HG03095 (cell line): ENCODE measurements around the gene ADAM12.

Experiments
- ATAC-seq: cut with Tn5 transposase; IDR thresholded peaks from one replicate; pipeline ENCODE4 v1.9.1; 2021; ENCODE audit warnings: moderate library complexity; ENCODE audit not compliant: unreplicated experiment

Gene ADAM12

DNA sequence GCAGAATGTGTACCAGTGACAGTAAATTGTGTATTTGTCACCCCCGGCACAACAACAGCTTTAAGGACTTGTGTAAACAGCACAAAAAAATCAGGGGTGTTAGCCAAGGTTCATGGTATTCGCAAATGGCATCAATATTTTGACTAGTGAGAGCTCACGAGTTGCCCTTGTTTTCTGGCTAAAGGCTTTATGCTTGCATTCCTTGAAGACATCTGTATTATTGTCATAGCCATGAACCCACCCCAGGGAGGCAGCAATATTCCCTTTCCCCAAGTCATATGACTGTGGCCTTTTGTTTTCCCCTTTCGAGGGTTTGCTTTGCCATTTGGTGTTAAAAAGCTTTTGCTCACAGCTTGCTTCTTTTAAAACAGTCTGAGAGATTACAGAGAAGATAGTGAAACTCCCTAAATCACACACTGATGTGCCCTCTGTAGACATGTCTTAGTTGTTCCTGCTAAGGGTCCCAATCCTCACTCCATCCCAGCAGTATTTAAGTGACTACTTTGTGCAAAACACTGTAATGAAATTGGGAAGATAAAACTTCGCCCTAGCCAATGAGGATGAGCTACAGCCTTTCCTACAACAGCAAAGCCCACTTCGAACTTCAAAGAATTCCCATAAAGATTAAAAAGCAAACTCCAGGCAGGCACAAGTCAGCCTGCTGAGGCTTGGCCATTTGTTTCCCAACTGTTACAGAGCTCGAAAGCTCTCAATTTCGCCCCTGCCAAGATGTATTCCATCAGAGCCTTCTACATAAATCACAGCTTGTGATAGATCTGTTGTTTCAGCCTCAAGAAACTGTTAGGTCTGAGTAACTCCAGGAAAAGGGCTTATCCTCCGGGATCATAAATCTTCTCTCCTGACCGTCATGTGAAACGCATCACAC lies 172.3 kb downstream of the ADAM12 start:
- ATAC-seq: no peak

GRCh38 chr10:126214679-126215078 lies 173.6 kb downstream of the ADAM12 start:
- no peak for ATAC-seq

DNA sequence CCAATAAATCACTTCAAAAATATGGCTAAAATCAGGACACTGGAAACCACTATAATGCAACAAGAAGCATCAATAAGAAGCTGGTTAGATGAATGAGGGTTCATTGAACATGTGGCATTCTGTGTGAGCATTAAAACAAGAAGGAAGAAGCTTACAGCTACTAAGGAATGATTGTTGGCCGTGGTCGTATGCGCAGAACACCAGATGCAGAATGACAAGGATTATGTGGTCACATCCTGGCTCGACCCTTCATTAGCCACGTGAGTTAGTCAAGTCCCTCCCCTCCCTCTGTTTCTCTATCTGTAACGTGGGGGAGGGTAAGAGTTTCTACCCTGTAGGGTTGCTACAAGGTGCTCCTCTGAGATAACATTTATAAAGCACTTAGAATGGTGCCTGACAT lies 174.3 kb downstream of the ADAM12 start:
- no peak for ATAC-seq

- ATAC-seq: no peak
Observed at GRCh38 chr10:126212738-126213137, 175.5 kb downstream of the ADAM12 start.

DNA sequence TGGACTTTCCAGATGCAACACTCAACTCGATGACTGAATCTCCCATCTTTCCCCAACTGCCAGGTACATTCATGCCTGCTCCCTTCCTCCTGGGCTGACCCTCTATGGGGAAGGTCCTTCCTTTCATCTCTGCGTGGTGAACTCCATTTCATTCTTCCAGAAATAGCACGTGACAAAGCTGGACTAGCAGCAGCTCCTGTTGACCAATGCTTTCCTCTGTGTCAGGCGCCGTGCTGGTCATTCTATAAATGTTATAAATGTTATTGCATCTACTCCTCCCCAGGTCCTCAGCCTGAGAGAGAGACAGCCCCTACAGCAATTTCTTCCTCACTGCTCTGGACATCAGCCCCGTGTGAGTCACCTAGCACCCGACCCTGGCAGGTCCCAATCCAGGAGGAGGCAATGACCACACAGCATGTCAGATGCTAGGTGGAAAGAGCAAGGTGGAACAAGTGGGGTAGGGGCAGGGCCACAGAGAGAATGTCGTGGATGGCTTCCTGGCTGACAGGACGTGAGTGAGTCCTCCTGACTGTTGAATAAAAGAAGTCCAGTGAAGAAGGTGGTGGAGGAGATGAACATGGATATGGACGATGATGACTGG lies 178.1 kb downstream of the ADAM12 start:
- no peak for ATAC-seq

DNA sequence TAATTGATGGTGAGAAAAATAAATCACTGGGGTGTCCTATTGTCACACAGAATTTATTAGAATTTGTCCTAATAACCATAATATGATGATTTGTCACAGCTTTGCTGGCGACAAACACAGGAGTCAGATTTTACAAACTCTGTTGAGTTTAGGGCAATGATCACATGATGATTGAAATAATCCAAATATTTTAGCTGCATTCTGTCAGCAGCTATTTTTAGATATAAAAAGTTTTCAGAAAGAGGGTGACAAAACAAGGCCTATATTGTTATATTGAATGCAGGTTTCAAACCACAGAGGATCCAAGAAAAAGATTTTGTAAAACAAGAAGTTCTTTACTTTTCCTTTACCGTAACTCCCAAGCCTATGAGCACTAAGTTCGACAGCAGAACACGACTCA lies 178.8 kb downstream of the ADAM12 start:
- ATAC-seq: no peak

GRCh38 chr10:126208726-126209302 lies 179.5 kb downstream of the ADAM12 start:
- no peak for ATAC-seq

DNA sequence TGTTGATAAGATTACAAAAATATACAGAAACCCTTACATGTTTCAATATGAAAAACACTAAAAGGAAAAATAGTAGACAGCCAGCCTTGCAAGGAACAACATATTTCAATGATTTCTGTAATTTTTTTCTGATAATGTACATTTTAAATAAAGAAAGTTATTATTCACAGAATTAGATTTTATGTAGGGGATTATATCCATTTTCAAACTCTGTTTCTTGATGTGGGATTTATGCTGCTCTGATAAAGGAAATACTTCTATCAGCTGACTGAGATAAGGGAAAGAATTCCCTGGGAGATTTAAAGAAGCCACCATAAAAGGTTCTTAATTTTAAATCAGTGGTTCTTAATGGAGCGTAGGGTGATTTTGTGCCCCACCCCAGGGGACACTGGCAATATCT lies 180.4 kb downstream of the ADAM12 start:
- no peak for ATAC-seq

GRCh38 chr10:126207313-126207771 lies 180.9 kb downstream of the ADAM12 start:
- ATAC-seq: no peak

- no peak for ATAC-seq
Observed at GRCh38 chr10:126205486-126206205, 182.6 kb downstream of the ADAM12 start.

GRCh38 chr10:126204320-126204719 lies 184.0 kb downstream of the ADAM12 start:
- no peak for ATAC-seq

- no peak for ATAC-seq
Observed at GRCh38 chr10:126203746-126204145, 184.5 kb downstream of the ADAM12 start.

GRCh38 chr10:126201603-126202002 lies 186.7 kb downstream of the ADAM12 start:
- no peak for ATAC-seq

GRCh38 chr10:126199221-126199998 lies 188.9 kb downstream of the ADAM12 start:
- ATAC-seq: no peak

DNA sequence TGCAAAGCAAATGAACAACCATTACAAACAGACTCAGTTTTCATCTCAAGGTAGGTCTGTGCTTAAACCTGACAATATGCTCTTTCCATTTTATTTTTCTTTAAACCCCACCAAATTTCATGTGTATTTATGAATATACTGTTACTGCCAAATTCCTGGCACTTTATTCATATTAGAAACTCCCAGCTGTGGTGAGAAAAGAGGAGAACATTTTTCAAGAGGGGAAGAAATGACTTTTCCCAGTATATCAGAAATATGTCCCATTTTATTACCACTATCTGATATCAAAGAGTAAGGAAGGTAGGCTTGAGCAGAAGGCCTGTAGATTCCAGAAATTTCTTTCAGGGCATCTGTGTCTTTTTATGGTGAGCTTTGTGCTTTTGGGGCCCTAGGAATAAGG lies 189.6 kb downstream of the ADAM12 start:
- ATAC-seq: no peak

DNA sequence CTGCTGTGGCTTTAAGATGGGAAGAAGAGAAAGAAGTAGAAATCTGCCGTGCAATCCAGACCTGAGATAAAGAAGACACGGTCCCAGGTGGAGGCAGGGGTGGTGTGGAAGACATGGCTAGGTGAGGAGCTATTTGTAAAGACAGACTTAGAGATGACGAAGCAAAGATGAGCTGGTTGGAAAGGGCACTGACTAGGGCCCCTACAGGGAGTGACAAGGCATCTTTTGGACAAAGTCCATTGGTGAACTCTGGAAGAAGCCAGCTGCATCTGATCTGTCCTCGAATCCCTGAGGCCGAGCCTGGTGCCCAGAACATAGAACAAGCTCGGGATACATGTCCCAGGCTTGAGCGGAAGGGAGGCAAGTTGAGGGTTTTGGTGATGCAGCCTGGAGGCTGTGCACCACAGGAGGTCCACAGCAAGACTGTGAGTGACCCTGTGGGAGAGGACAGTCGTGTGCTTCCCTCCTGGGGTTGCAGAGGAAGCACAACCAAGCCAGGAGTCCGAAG lies 191.2 kb downstream of the ADAM12 start:
- ATAC-seq: no peak

DNA sequence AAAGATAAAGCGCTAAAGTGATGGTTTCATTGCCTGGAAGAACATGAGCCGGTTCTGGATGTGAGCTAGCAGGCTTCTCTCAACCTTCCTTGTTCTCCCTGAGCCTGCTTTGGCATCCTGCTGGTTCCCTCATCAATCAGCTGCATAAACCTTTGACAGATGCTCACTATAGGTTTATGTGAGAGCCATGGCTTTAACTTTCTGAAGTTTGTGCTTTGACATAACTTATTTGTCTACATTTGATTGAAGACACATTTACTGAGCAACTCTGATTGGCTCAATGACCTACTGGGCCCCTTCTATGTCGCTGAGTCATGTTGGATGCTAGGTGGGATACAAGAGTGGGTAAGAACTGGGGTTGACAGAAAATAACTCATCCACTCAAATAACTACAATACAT lies 192.0 kb downstream of the ADAM12 start:
- no peak for ATAC-seq

- no peak for ATAC-seq
Observed at GRCh38 chr10:126191192-126191591, 197.1 kb downstream of the ADAM12 start.

DNA sequence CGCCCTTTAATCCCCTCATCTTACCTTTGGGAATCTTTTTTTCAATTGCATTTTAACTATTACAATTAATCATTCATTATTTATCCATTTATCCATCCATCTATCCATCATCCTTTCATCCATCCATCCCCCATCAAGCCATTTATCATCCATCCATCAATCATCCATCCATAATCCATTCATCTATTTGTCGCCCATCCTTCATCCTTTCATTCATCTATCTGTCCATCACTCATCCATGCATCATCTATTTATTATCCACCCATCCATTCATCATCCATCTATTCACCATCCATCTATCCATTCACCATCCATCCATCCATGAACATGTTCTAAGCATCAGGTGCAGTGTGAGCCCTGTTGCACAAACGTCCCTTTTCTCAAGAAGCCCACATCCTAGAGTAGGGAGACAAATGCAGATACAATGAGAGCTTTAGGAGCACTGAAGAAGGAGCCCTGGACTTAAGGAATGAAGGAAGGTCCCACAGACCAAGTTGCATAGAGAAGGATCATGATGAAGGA lies 199.5 kb downstream of the ADAM12 start:
- ATAC-seq: no peak

- no peak for ATAC-seq
Observed at GRCh38 chr10:126187399-126187798, 200.9 kb downstream of the ADAM12 start.
